ENCODE measurements around the gene RNF144A.

Gene RNF144A

DNA sequence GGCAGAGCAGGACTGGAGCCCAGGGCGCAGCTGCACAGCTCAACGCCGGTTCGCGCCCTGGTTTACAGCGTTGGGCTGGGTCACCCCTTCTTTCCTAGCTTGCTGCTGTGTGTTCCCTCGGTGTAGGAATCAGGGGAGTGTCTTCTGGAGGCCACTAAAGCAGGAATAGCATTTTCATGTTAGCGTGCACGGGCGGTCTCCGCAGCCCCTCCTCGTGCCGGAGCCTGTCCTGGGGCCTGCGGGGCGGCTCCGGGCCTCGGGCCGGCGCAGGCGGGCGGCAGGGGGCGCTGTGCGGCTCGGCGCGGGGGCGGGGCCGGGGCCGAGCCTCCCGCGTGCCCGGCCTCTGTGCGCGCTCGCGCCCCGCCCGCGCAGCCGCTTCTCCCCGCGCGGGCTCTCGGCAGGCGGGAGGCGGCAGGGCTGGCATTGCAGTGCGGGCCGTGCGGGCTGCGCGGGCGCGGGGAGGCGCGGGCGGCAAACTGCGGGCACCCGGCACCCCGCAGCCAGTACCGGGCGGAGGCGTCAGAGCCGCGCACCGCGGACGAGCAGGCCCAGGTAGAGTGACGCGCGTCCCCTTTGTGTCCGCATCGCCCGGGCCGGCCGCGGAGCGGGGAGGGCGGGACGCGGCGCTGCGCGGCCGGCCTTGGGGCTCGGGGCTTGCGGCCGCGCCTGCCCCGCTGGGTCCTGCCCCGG is at the start of gene RNF144A:
TSS of gene RNF144A (plus strand) at position 342 of the 690 bp plus-strand sequence. CDS start 79,515 bp downstream, outside the sequence.
- H3K4me3 ChIP-seq (ENCODE audit: low read depth, low read length), result peak within 1 kb of the TSS; percentile 74
- H3K9me3 ChIP-seq (ENCODE audit: severe bottlenecking), result no peaks in the 10 kb centered on the region
- peak; percentile 68 for DNase-seq
- peak within 1 kb of the TSS; percentile 84 for H3K27ac ChIP-seq
- H3K36me3 ChIP-seq, result peaks cover 11% of the 10 kb centered on the region
- H3K27me3 ChIP-seq (ENCODE audit: insufficient read depth, low read depth, severe bottlenecking), result no peaks in the 10 kb centered on the region
- TF ChIP-seq CTCF (IDR thresholded peaks at IDR 0.05; ENCODE audit: low read depth, low read length), result peak; percentile 56

DNA sequence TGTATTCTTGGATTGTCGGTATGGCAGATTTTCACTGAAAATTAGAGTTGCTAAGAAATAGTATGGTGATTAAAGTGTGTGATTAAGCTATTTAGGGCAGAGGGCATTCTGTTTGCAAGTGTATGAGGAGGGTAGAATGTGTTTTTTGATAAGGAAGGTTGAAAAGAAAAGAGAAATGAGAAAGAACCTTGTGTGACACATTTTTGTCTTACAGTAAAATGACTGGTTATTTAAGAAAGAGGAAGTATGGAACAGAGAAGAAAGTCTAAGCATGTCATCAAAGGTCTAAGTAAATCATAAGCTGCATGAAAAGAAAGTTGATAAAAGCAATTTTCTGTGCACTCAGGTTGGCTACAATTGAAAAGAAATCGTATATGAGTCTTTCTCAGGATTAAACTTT is 44.8 kb upstream of the RNF144A start:
- Histone ChIP-seq H3K36me3 (no peaks in the 10 kb centered on the region), H3K9me3 (ENCODE audit: severe bottlenecking) (peaks cover 2% of the 10 kb centered on the region), H3K27me3 (ENCODE audit: insufficient read depth, low read depth, severe bottlenecking) (no peaks in the 10 kb centered on the region), H3K4me3 (ENCODE audit: low read depth, low read length) (no peak overlapping the region), H3K27ac (no peak overlapping the region)
- TF ChIP-seq CTCF (IDR thresholded peaks at IDR 0.05; ENCODE audit: low read depth, low read length), result no peak
- DNase-seq, result no peak

- Histone ChIP-seq H3K36me3 (no peaks in the 10 kb centered on the region), H3K9me3 (ENCODE audit: severe bottlenecking) (peaks cover 2% of the 10 kb centered on the region), H3K4me3 (ENCODE audit: low read depth, low read length) (no peak overlapping the region), H3K27ac (no peak overlapping the region), H3K27me3 (ENCODE audit: insufficient read depth, low read depth, severe bottlenecking) (no peaks in the 10 kb centered on the region)
- DNase-seq, result no peak
- TF ChIP-seq CTCF (IDR thresholded peaks at IDR 0.05; ENCODE audit: low read depth, low read length), result no peak
Observed at GRCh38 chr2:6874032-6874431, 43.2 kb upstream of the RNF144A start.

DNA sequence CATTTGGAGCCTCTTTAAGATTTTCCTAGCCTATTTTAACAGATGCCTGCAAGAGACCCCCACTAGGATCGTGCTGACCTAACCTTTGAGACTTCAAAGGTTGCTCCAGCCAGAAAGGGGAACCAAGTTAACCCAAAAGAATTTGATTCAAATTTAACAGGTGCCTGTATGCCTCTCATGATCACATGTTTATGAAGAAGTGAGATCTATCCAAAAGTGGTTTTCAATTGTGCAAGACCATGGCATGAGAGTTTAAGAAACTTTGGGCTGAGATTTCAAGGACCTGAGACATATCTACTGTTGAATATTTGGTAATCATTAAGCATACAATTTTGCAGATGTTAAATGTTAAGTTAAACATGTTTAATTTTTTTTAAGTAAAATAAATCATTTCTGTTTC is 40.9 kb upstream of the RNF144A start:
- Histone ChIP-seq H3K4me3 (ENCODE audit: low read depth, low read length) (no peak overlapping the region), H3K27me3 (ENCODE audit: insufficient read depth, low read depth, severe bottlenecking) (no peaks in the 10 kb centered on the region), H3K9me3 (ENCODE audit: severe bottlenecking) (peaks cover 2% of the 10 kb centered on the region), H3K27ac (no peak overlapping the region), H3K36me3 (no peaks in the 10 kb centered on the region)
- DNase-seq, result no peak
- no peak for TF ChIP-seq CTCF (IDR thresholded peaks at IDR 0.05; ENCODE audit: low read depth, low read length)

DNA sequence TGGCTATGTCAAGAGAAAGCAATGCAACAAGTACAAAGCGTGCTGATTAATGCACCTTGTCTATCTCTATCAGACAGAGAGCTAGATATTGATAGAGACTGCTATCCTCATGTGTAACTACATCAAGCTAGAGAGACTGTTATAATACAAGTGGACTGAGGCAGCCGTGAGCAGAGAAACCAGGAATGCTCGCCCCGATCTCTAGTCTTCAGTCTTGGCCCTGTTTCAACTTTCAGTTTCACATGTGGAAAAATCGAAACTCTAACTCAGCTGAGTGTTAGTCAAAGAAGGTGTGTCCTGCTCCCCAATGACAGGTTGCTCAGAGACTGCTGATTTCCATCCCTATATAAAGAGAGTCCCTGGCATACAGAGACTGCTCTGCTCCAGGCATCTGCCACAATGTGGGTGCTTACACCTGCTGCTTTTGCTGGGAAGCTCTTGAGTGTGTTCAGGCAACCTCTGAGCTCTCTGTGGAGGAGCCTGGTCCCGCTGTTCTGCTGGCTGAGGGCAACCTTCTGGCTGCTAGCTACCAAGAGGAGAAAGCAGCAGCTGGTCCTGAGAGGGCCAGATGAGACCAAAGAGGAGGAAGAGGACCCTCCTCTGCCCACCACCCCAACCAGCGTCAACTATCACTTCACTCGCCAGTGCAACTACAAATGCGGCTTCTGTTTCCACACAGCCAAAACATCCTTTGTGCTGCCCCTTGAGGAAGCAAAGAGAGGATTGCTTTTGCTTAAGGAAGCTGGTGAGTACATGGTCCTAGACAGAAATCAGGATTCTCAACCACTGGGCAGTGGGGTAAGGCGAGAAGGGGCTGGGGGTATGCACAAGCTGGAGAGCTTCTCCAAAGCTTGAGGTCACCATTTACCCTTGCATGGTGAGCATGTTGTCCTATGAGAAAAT is 39.6 kb upstream of the RNF144A start, which contains the start of gene RSAD2:
TSS of gene RSAD2 (plus strand) at position 376 of the 903 bp plus-strand sequence. CDS start at position 400, 24 bp downstream.
- Histone ChIP-seq H3K4me3 (ENCODE audit: low read depth, low read length) (no peak within 1 kb of the TSS), H3K9me3 (ENCODE audit: severe bottlenecking) (peaks cover 2% of the 10 kb centered on the region), H3K27ac (no peak within 1 kb of the TSS), H3K36me3 (no peaks in the 10 kb centered on the region), H3K27me3 (ENCODE audit: insufficient read depth, low read depth, severe bottlenecking) (peaks cover 2% of the 10 kb centered on the region)
- DNase-seq, result no peak
- no peak for TF ChIP-seq CTCF (IDR thresholded peaks at IDR 0.05; ENCODE audit: low read depth, low read length)

All from WERI-Rb-1 (cell line).